ENCODE measurements around the gene PTGDS. TPM values are rescaled to one million over a fixed set of nuclear protein-coding genes. Genes with fewer than 3 reads are reported as not detected.

PTGDS gene
- total and polyA plus RNA-seq, 4 donors, result 304 to 6,990 (median 1,953) TPM

DNA sequence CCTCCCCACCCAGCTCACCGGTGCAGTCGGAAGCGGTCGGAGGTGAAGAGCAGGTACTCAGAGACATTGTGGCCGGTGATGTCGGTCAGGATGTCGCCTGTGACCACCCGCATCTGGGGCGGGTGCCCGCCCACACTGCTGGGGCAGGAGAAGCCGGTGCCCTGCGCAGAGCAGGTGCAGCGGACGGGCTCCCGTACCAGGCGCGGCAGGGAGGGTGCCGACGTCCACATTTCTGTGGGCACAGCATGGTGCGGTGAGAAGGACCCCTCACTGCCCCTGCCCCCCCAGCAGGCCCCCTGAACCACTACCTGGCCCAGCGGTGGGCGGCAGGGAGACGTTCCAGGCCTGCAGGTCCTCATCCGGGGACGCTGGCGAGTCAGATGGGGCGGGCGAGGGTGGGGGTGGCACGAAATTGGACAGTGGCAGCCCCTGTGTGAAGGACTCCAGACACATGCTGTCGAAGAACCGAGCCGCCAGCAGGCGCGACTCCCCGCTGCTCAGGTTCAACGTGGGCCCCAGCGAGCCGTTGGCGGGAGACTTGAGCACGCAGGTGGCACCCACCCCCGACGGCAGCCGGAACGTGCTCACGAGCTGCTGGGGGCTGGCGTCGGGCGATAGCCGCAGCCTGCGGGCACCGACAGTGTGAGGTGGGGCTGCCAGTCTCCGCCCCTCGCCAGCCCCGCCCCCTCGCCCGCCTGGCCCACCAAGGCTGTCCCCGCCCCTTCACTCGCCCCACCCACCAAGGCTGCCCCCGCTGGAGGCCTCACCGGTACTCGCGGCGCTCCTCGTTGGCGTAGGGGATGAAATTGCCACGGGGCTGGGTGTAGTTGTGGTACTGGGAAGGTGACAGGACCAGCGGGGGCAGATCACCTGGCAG lies 35.6 kb downstream of the PTGDS start:
- Histone ChIP-seq H3K4me3 (ENCODE audit: low read depth, low read length) (no peak overlapping the region), H3K9me3 (ENCODE audit: control insufficient read depth, insufficient read depth, low read length) (no peaks in the 10 kb centered on the region), H3K27ac (ENCODE audit: low read depth, low read length) (no peak overlapping the region), H3K4me1 (ENCODE audit: control insufficient read depth, insufficient read depth, low read length) (peaks cover 1% of the 10 kb centered on the region), H3K36me3 (ENCODE audit: control insufficient read depth, insufficient read depth, low read length) (peaks cover 98% of the 10 kb centered on the region), H3K27me3 (ENCODE audit: control insufficient read depth, insufficient read depth, low read length) (no peaks in the 10 kb centered on the region)
- no peak for DNase-seq (ENCODE audit: low read depth in 4 of 6, low spot score in 6 of 6)
- WGBS (ENCODE audit: insufficient coverage), result 80% methylated on average over 47 of the region's 67 CpGs

GRCh38 chr9:137013571-137013940 lies 36.3 kb downstream of the PTGDS start:
- Histone ChIP-seq H3K27me3 (ENCODE audit: control insufficient read depth, insufficient read depth, low read length) (no peaks in the 10 kb centered on the region), H3K4me1 (ENCODE audit: control insufficient read depth, insufficient read depth, low read length) (no peaks in the 10 kb centered on the region), H3K4me3 (ENCODE audit: low read depth, low read length) (no peak overlapping the region), H3K9me3 (ENCODE audit: control insufficient read depth, insufficient read depth, low read length) (no peaks in the 10 kb centered on the region), H3K27ac (ENCODE audit: low read depth, low read length) (no peak overlapping the region), H3K36me3 (ENCODE audit: control insufficient read depth, insufficient read depth, low read length) (peaks cover 96% of the 10 kb centered on the region)
- no peak for DNase-seq (ENCODE audit: low read depth in 4 of 6, low spot score in 6 of 6)
- WGBS (ENCODE audit: insufficient coverage), result 94% methylated on average over 19 of the region's 20 CpGs

GRCh38 chr9:137014166-137014565 lies 36.9 kb downstream of the PTGDS start:
- Histone ChIP-seq H3K27me3 (ENCODE audit: control insufficient read depth, insufficient read depth, low read length) (no peaks in the 10 kb centered on the region), H3K4me1 (ENCODE audit: control insufficient read depth, insufficient read depth, low read length) (no peaks in the 10 kb centered on the region), H3K9me3 (ENCODE audit: control insufficient read depth, insufficient read depth, low read length) (no peaks in the 10 kb centered on the region), H3K36me3 (ENCODE audit: control insufficient read depth, insufficient read depth, low read length) (peaks cover 98% of the 10 kb centered on the region), H3K27ac (ENCODE audit: low read depth, low read length) (no peak overlapping the region), H3K4me3 (ENCODE audit: low read depth, low read length) (no peak overlapping the region)
- DNase-seq (ENCODE audit: low read depth in 4 of 6, low spot score in 6 of 6), result no peak
- WGBS (ENCODE audit: insufficient coverage), result 91% methylated on average over 23 of the region's 23 CpGs

DNA sequence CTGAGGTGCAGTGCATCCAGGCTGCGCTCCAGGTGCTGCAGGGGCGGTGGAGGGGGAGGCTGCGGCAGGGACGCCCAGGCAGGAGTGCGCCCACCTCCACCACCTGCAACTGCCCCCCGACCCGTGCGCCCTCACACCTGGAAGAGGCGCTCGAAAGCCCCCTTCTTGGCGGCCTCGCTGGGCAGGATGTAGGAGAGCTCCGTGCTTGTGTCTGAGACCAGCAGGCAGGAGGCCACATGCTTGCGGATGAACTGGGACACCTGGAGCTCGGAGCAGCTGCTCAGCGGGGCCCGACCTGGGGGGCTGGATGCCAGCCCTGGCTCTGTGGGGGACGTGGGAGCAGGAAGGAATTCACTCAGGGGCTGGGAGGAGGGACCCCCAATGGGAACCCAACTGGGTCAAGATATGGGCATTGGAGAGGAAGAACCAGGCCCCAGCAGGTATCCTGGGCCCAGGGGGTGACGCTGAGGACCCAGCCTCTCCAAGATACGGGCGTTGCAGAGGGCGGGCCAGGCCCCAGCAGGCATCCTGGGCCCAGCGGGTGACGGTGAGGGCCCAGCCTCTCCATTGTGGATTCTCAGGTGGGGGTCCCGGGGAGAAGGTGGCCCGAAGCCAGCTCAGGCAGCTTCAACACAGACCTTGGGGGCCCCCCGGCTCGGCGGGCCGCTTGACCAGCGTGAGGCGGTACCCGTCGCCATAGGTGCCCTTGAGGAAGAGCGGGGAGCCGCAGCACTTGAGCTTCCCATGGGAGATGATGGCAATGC lies 37.7 kb downstream of the PTGDS start:
- DNase-seq (ENCODE audit: low read depth in 4 of 6, low spot score in 6 of 6), result no peak
- WGBS (ENCODE audit: insufficient coverage), result 97% methylated on average over 35 of the region's 36 CpGs
- Histone ChIP-seq H3K4me1 (ENCODE audit: control insufficient read depth, insufficient read depth, low read length) (no peaks in the 10 kb centered on the region), H3K9me3 (ENCODE audit: control insufficient read depth, insufficient read depth, low read length) (no peaks in the 10 kb centered on the region), H3K36me3 (ENCODE audit: control insufficient read depth, insufficient read depth, low read length) (peaks cover 98% of the 10 kb centered on the region), H3K27me3 (ENCODE audit: control insufficient read depth, insufficient read depth, low read length) (no peaks in the 10 kb centered on the region), H3K27ac (ENCODE audit: low read depth, low read length) (no peak overlapping the region), H3K4me3 (ENCODE audit: low read depth, low read length) (no peak overlapping the region)

- DNase-seq (ENCODE audit: low read depth in 4 of 6, low spot score in 6 of 6), result no peak
- 96% methylated on average over 24 of the region's 25 CpGs for WGBS (ENCODE audit: insufficient coverage)
- peaks cover 98% of the 10 kb centered on the region for H3K36me3 ChIP-seq (ENCODE audit: control insufficient read depth, insufficient read depth, low read length)
Observed at GRCh38 chr9:137015540-137015930, 38.2 kb downstream of the PTGDS start.

DNA sequence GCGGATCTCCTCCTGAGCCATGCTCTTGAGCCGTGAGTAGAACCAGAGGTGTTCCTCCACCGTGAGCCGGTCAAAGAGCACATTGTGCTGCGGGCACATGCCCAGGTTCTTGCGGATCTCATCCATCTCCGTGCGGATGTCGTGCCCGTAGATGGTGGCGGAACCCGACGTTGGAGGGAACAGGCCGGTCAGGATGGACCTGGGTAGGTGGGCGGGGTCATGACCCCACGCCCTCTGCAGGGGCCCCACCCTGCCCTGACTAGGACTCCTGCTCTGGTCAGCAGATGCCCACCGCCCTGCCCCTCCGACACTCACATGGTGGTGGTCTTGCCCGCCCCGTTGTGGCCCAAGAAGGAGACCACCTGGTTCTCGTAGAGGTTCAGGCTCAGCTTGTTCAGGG lies 38.7 kb downstream of the PTGDS start:
- Histone ChIP-seq H3K4me1 (ENCODE audit: control insufficient read depth, insufficient read depth, low read length) (no peaks in the 10 kb centered on the region), H3K9me3 (ENCODE audit: control insufficient read depth, insufficient read depth, low read length) (no peaks in the 10 kb centered on the region), H3K4me3 (ENCODE audit: low read depth, low read length) (no peak overlapping the region), H3K36me3 (ENCODE audit: control insufficient read depth, insufficient read depth, low read length) (peaks cover 98% of the 10 kb centered on the region), H3K27ac (ENCODE audit: low read depth, low read length) (no peak overlapping the region), H3K27me3 (ENCODE audit: control insufficient read depth, insufficient read depth, low read length) (no peaks in the 10 kb centered on the region)
- WGBS (ENCODE audit: insufficient coverage), result 96% methylated on average over 20 of the region's 21 CpGs
- no peak for DNase-seq (ENCODE audit: low read depth in 4 of 6, low spot score in 6 of 6)

More at GRCh38 chr9:137015540-137015930, 38.2 kb downstream of the PTGDS start:
- Histone ChIP-seq H3K27ac (ENCODE audit: low read depth, low read length) (no peak overlapping the region), H3K27me3 (ENCODE audit: control insufficient read depth, insufficient read depth, low read length) (no peaks in the 10 kb centered on the region), H3K9me3 (ENCODE audit: control insufficient read depth, insufficient read depth, low read length) (no peaks in the 10 kb centered on the region), H3K4me3 (ENCODE audit: low read depth, low read length) (no peak overlapping the region), H3K4me1 (ENCODE audit: control insufficient read depth, insufficient read depth, low read length) (no peaks in the 10 kb centered on the region)

DNA sequence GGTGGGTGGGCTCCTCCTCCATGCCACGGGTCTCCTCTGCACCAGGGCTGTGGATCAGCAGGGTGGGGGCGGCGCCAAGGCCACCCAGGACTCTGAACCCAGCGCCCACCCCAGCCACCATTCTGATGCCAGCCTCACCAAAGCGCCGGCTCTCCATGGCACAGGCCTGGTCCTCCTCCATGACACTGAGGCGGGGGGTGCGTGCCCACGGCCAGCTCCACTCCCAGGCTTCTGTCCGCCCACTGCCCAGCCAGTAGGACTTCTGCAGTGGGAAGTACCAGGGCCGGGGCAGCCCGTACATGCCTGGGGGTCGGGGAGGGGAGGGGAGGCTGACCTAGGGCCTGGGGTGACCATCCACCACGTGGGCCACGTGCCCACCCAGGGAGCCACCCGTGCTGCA lies 39.1 kb downstream of the PTGDS start:
- Histone ChIP-seq H3K9me3 (ENCODE audit: control insufficient read depth, insufficient read depth, low read length) (no peaks in the 10 kb centered on the region), H3K27ac (ENCODE audit: low read depth, low read length) (no peak overlapping the region), H3K27me3 (ENCODE audit: control insufficient read depth, insufficient read depth, low read length) (no peaks in the 10 kb centered on the region), H3K4me1 (ENCODE audit: control insufficient read depth, insufficient read depth, low read length) (no peaks in the 10 kb centered on the region), H3K36me3 (ENCODE audit: control insufficient read depth, insufficient read depth, low read length) (peaks cover 98% of the 10 kb centered on the region), H3K4me3 (ENCODE audit: low read depth, low read length) (no peak overlapping the region)
- DNase-seq (ENCODE audit: low read depth in 4 of 6, low spot score in 6 of 6), result no peak
- WGBS (ENCODE audit: insufficient coverage), result 94% methylated on average over 14 of the region's 16 CpGs

DNA sequence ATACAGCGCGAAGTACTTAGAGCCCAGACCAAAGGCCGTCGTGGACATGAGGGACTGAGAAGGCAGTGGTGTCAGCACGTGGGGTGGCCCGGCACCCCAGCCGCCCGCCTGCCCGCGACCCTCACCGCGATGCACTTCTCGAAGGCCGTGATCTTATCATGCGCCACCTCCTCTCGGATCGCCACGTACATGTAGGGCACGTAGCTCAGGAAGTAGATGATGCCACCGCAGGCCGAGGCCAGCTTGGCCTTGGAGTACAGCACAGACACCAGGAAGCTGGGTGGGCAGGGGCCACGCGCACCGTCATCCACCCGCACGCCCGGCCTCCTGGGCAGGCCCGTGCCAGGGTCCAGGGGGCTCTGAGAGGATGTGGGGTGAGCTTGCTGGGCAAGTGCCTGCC lies 39.8 kb downstream of the PTGDS start:
- Histone ChIP-seq H3K4me1 (ENCODE audit: control insufficient read depth, insufficient read depth, low read length) (no peaks in the 10 kb centered on the region), H3K36me3 (ENCODE audit: control insufficient read depth, insufficient read depth, low read length) (peaks cover 98% of the 10 kb centered on the region)
- 98% methylated on average over 28 of the region's 28 CpGs for WGBS (ENCODE audit: insufficient coverage)

GRCh38 chr9:137017791-137018497 lies 40.6 kb downstream of the PTGDS start:
- Histone ChIP-seq H3K27ac (ENCODE audit: low read depth, low read length) (no peak overlapping the region), H3K27me3 (ENCODE audit: control insufficient read depth, insufficient read depth, low read length) (no peaks in the 10 kb centered on the region), H3K4me3 (ENCODE audit: low read depth, low read length) (no peak overlapping the region), H3K36me3 (ENCODE audit: control insufficient read depth, insufficient read depth, low read length) (peaks cover 98% of the 10 kb centered on the region), H3K4me1 (ENCODE audit: control insufficient read depth, insufficient read depth, low read length) (peaks cover 5% of the 10 kb centered on the region), H3K9me3 (ENCODE audit: control insufficient read depth, insufficient read depth, low read length) (no peaks in the 10 kb centered on the region)
- WGBS (ENCODE audit: insufficient coverage), result 96% methylated on average over 36 of the region's 45 CpGs
- no peak for DNase-seq (ENCODE audit: low read depth in 4 of 6, low spot score in 6 of 6)

More for the DNA sequence above, 39.8 kb downstream of the PTGDS start:
- Histone ChIP-seq H3K27ac (ENCODE audit: low read depth, low read length) (no peak overlapping the region), H3K27me3 (ENCODE audit: control insufficient read depth, insufficient read depth, low read length) (no peaks in the 10 kb centered on the region), H3K9me3 (ENCODE audit: control insufficient read depth, insufficient read depth, low read length) (no peaks in the 10 kb centered on the region), H3K4me3 (ENCODE audit: low read depth, low read length) (no peak overlapping the region)
- no peak for DNase-seq (ENCODE audit: low read depth in 4 of 6, low spot score in 6 of 6)

All from spinal cord (tissue), 10 donors.